Prostate gland (tissue), 2 donors: Measurements from ENCODE around the gene RAD51B. TPM values are rescaled to one million over a fixed set of nuclear protein-coding genes. Genes with fewer than 3 reads are reported as not detected.
A peak's percentile ranks its signal among the peaks of the same experiment; 100 is the strongest.

ENCODE experiments used
- DNase-seq: peaks from one replicate; pipeline ENCODE4 v3.0.0-alpha.2; 2019; ENCODE audit warnings: low spot score
- H3K27ac ChIP-seq, 2 donors: fragments of 200-600 bp; sonication (generic); 2 replicates each; pipeline ENCODE4 v1.5.1; 2017 to 2019
- H3K27me3 ChIP-seq: fragments of 200-600 bp; sonication (generic); replicated peaks from 2 replicates; pipeline ENCODE4 v1.5.1; 2019; ENCODE audit not compliant: insufficient read depth
- H3K36me3 ChIP-seq, 2 donors: fragments of 200-600 bp; sonication (generic); 1 replicate in 1 of 2; 2 replicates in 1 of 2; pipeline versions ENCODE4 v1.5.1 to v1.8.1; 2017 to 2019
- H3K4me1 ChIP-seq: fragments of 200-600 bp; sonication (generic); replicated peaks from 2 replicates; pipeline ENCODE4 v1.5.1; 2019
- H3K4me3 ChIP-seq, 2 donors: fragments of 200-600 bp; sonication (generic); 2 replicates each; pipeline ENCODE4 v1.5.1; 2017 to 2019
- H3K9me3 ChIP-seq: fragments of 200-600 bp; sonication (generic); 2 replicates; pipeline ENCODE4 v1.5.1; 2017
- POLR2A ChIP-seq: fragments of 450-650 bp; IDR thresholded peaks from one replicate; pipeline ENCODE4 v1.6.1; 2016; ENCODE audit warnings: antibody characterized with exemption, mild to moderate bottlenecking
- POLR2AphosphoS5 ChIP-seq: sonication (generic); formaldehyde crosslinking; IDR thresholded peaks from one replicate; pipeline ENCODE4 v1.6.1; 2017; ENCODE audit warnings: antibody characterized with exemption
- WGBS: methylation state at CpG from one replicate; pipeline ENCODE4 v1.1.5; 2018; 5-methylcytosine and 5-hydroxymethylcytosine counted together
- intact Hi-C: fragments of 100-400 bp; cut with DNase I; formaldehyde crosslinking; loops from one replicate; pipeline ENCODE4 v1.14.2; 2022
- total RNA-seq, 2 donors: library from RNA; depleted of rRNA; stranded (reverse); fragments of >200 nt; gene quantifications; one replicate each; pipeline ENCODE4 v1.1.0, GENCODE V29; 2016
- TF ChIP-seq, protein P1 (sequence below), 4 experiments: fragments of 200-600 bp in 2 of 4; fragments of 450-650 bp in 2 of 4; sonication (generic) in 2 of 4; IDR thresholded peaks; 1 replicate in 3 of 4; 2 replicates in 1 of 4; pipeline ENCODE4 v1.5.1; 2016 to 2019; ENCODE audit warnings: antibody characterized with exemption in 4 of 4, mild to moderate bottlenecking in 2 of 4, moderate library complexity in 2 of 4

RAD51B gene
- total RNA-seq, 2 donors from 2014 or later = 14.9 to 35.8 TPM

DNA sequence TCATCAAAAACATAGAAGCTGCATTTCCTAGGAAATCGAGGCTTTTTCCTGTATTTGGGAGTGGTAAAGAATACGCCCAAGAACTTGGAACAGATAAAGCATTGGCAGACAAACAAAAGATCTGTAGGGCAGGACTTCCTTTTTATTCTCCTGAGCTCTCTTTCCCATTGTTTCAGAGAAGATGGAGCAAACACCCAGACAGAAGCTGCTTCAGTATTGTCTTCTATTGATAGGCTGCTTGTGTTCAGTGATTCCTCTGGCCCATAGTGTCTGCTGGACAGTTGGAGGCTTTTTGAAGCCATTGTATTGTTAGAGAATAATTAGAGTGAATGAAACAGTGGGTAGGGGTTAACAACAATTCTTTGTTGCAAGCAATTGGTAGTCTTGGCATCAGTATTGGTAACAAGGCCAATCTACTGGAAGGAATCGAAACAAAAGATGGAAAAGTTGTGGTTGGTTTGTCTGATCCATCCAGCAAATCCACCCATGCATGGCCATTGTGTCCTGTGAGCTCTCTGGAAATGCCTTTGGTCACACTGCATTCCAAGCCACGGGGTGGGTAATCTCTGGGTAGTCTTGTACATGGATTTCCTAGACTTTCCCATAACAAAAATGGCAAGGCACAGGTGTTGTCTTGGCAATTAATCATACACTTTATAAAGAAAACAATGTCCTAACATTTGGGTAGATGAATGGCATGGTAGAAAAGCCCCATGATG, 424.8 kb downstream of the RAD51B start:
- Histone ChIP-seq H3K4me3 (no peak overlapping the region), H3K36me3 (no peaks in the 10 kb centered on the region), H3K9me3 (no peaks in the 10 kb centered on the region), H3K4me1 (peaks cover 2% of the 10 kb centered on the region), H3K27ac (peak overlapping the region; percentile 73 to 76), H3K27me3 (no peaks in the 10 kb centered on the region)
- DNase-seq = no peak
- TF ChIP-seq POLR2AphosphoS5 (no peak), POLR2A (no peak)
- TF ChIP-seq, protein P1, sequence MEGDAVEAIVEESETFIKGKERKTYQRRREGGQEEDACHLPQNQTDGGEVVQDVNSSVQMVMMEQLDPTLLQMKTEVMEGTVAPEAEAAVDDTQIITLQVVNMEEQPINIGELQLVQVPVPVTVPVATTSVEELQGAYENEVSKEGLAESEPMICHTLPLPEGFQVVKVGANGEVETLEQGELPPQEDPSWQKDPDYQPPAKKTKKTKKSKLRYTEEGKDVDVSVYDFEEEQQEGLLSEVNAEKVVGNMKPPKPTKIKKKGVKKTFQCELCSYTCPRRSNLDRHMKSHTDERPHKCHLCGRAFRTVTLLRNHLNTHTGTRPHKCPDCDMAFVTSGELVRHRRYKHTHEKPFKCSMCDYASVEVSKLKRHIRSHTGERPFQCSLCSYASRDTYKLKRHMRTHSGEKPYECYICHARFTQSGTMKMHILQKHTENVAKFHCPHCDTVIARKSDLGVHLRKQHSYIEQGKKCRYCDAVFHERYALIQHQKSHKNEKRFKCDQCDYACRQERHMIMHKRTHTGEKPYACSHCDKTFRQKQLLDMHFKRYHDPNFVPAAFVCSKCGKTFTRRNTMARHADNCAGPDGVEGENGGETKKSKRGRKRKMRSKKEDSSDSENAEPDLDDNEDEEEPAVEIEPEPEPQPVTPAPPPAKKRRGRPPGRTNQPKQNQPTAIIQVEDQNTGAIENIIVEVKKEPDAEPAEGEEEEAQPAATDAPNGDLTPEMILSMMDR (IDR thresholded peaks at IDR 0.05) = no peak
- intact Hi-C loops = loop anchor here (10.0 kb wide), 3 partner anchors 100 to 410 kb away; no protein-coding TSS in a partner anchor
- 57% methylated on average over 4 of the region's 4 CpGs for WGBS

DNA sequence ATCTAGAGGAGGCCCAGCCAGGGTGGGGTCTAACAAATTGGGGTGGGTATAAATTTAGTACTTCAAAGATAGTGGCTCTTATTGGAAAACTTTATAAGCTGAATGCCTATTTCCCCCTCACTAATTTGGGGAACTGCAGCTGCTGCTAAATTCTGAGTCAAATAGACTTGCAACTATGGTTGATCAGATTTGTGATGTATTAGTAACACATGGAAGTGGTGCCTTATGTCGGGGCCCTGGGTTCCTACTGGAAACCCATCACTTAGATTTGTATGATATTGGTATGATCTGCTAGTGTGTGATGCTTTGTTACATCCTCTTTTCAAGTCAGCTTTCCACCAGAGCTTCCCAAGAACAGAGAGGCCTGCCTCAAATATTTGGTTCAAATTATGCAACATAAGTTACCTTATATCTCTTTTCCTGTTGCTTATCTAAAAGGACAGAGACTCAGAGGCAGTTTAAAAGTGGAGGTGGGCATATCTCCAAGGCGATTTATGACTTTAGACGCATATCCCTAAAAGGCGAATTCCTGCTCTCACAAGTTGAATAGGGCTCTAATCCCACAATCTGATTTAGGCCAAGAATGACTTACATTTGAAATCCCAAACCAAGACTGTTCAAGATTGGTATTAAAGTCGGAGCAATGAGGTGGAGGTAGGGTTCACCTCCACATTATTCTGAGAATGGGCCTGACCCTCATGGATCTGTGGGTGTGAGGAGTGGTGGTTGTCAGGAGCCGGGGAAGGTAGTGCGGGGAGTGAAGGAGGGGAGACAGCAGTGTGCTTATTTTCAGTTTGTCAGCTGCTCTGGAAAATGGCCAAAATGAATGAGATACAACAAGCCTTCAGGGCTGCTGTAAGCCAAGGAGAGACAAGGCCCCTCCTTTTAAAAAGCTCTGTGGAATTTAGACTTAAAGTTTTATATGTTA, 425.8 kb downstream of the RAD51B start:
- intact Hi-C loops = loop anchor here (5.0 to 10.0 kb wide), 5 partner anchors 101 to 409 kb away; no protein-coding TSS in a partner anchor
- H3K27ac ChIP-seq = peak overlapping the region; percentile 73 to 76
- H3K27me3 ChIP-seq = no peaks in the 10 kb centered on the region
- TF ChIP-seq POLR2AphosphoS5 (peak; percentile 34), POLR2A (peak; percentile 10)
- TF ChIP-seq, protein P1 (IDR thresholded peaks at IDR 0.05) = no peak
- no peak overlapping the region for H3K4me3 ChIP-seq
- peak; percentile 44 for DNase-seq
- no peaks in the 10 kb centered on the region for H3K9me3 ChIP-seq
- peaks cover 7% of the 10 kb centered on the region for H3K4me1 ChIP-seq
- no peaks in the 10 kb centered on the region for H3K36me3 ChIP-seq
- 25% methylated on average over 7 of the region's 7 CpGs for WGBS

DNA sequence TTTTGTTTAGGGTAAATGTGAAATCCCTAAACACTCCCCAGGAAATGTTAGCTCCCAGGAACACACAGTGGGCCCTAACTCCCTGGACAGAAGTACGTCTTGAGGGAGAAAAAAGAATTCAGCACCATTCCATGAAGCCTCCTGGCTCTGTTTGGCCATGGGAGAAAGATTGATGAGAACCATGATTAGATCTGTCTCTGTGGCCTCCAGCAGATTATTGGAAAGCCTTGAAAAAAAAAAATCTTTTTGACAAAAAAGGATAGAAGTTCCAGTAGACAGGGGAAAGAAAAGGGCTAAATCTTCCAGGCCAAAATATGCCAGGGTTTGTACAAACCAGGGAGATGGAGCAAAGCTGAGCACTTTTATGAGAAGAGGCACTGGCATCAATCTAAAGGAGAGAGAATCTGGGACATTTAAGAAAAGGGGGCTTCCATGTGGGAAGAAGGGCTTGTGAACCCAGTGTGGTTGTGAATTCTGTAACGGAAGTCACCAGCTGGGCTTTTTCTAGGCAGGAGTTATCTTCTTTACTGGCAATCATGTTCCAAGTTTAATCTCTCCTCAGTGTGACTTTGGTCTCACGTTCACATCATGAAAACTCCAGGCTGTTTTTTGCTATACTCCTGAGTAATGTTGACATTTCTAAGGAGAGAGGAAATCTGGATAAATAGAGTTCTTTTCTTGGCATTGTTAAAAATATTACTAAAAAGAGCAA, 426.7 kb downstream of the RAD51B start:
- intact Hi-C loops = loop anchor here (5.0 to 10.0 kb wide), 5 partner anchors 101 to 409 kb away; no protein-coding TSS in a partner anchor
- 22% methylated on average over 3 of the region's 3 CpGs for WGBS
- peak overlapping the region; percentile 73 to 76 for H3K27ac ChIP-seq
- no peak for TF ChIP-seq POLR2AphosphoS5
- no peak for TF ChIP-seq POLR2A
- TF ChIP-seq, protein P1 (IDR thresholded peaks at IDR 0.05) = no peak
- no peaks in the 10 kb centered on the region for H3K36me3 ChIP-seq
- H3K9me3 ChIP-seq = no peaks in the 10 kb centered on the region
- H3K4me1 ChIP-seq = peaks cover 7% of the 10 kb centered on the region
- H3K27me3 ChIP-seq = no peaks in the 10 kb centered on the region
- no peak overlapping the region for H3K4me3 ChIP-seq
- no peak for DNase-seq

DNA sequence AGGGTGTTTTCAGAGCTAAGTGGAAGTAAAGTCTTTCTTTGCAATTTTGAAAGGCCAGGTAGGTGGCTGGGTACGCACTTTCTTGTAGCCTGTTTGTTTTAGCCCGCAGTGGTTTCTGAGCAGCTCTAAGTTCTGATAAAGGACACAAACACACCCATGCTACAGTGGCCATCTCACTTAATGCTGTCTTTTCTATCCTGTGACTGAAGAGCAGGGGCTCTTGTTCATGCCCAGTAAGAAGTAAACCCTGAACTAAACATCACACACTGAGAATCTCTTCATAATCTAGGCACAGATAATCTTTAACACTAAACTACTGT, 427.2 kb downstream of the RAD51B start:
- Histone ChIP-seq H3K27ac (peak overlapping the region; percentile 73 to 76), H3K27me3 (no peaks in the 10 kb centered on the region), H3K36me3 (no peaks in the 10 kb centered on the region), H3K9me3 (no peaks in the 10 kb centered on the region), H3K4me3 (no peak overlapping the region), H3K4me1 (peaks cover 7% of the 10 kb centered on the region)
- no peak for DNase-seq
- TF ChIP-seq POLR2AphosphoS5 (no peak), POLR2A (no peak)
- TF ChIP-seq, protein P1 (IDR thresholded peaks at IDR 0.05) = no peak
- intact Hi-C loops = loop anchor here (5.0 to 10.0 kb wide), 5 partner anchors 102 to 408 kb away; no protein-coding TSS in a partner anchor
- WGBS = 17% methylated on average over 2 of the region's 2 CpGs
